SJSA1 (cell line): ENCODE results near the gene LRCH1. TPM values are rescaled to one million over a fixed set of nuclear protein-coding genes. Genes with fewer than 3 reads are reported as not detected.
"Not testable (repeated sequence)": the region's sequence is repeated elsewhere in the genome, so short reads cannot be mapped to it uniquely, and the experiment has no call there.

Experiments used
- DNase-seq, 2 experiments: peaks; one replicate each; pipeline ENCODE4 v3.0.0-alpha.2; 2015 to 2020; ENCODE audit warnings: low spot score in 2 of 2, low read depth in 1 of 2
- H3K27ac ChIP-seq: fragments of 250-450 bp; sonication (Bioruptor Pico); 2 replicates; pipeline ENCODE4 v1.5.1; 2020; ENCODE audit warnings: mild to moderate bottlenecking, moderate library complexity
- H3K27me3 ChIP-seq: fragments of 250-450 bp; sonication (Bioruptor Pico); replicated peaks from 2 replicates; pipeline ENCODE4 v1.5.1; 2020; ENCODE audit warnings: mild to moderate bottlenecking, moderate library complexity
- H3K36me3 ChIP-seq: fragments of 250-450 bp; sonication (Bioruptor Pico); 2 replicates; pipeline ENCODE4 v1.5.1; 2020; ENCODE audit warnings: mild to moderate bottlenecking
- H3K4me1 ChIP-seq: fragments of 250-450 bp; sonication (Bioruptor Pico); replicated peaks from 2 replicates; pipeline ENCODE4 v1.6.1; 2021; ENCODE audit warnings: mild to moderate bottlenecking
- H3K4me3 ChIP-seq: fragments of 250-450 bp; sonication (Bioruptor Pico); 2 replicates; pipeline ENCODE4 v1.5.1; 2020; ENCODE audit warnings: mild to moderate bottlenecking
- H3K9me3 ChIP-seq: fragments of 250-450 bp; sonication (Bioruptor Pico); replicated peaks from 2 replicates; pipeline ENCODE4 v1.5.1; 2020; ENCODE audit warnings: mild to moderate bottlenecking
- total RNA-seq: library from RNA; depleted of rRNA; stranded (reverse); fragments of >200 nt; shearing (Covaris generic); gene quantifications from 2 replicates; pipeline ENCODE4 v1.2.3, GENCODE V29; 2014

LRCH1 gene
- total RNA-seq, 1 experiment from 2014 or later: 6.3 TPM

DNA sequence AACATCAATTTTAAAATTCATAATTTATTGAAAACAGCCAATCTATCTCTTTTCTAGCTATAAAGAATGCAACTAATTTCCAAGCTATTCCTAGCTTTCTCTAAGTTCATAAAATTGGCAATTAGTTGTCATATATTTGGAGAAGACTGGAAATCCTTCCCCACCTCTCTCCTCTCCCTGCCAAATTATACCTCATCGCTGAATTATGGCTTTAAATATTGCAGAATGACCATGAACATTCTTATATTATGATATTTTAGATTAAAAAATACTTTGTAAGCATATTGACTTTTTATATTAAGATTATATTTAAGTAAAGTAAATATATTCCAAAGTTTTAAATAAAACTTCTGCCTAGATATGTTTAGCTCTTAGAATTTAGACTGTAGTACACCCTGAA lies 185.8 kb downstream of the LRCH1 start:
- no peaks in the 10 kb centered on the region for H3K27me3 ChIP-seq
- peaks cover 14% of the 10 kb centered on the region; the same call in 1 of the 2 replicates for H3K36me3 ChIP-seq
- H3K4me3 ChIP-seq: no peak overlapping the region
- H3K4me1 ChIP-seq: 0 out of 2 replicates have a peak, but pooled peaks cover 3% of the 10 kb centered on the region
- no peaks in the 10 kb centered on the region for H3K9me3 ChIP-seq
- DNase-seq: no peak
- no peak overlapping the region for H3K27ac ChIP-seq

- no peak for DNase-seq
- no peaks in the 10 kb centered on the region for H3K9me3 ChIP-seq
Observed at GRCh38 chr13:46739447-46740098, 186.6 kb downstream of the LRCH1 start.

GRCh38 chr13:46743191-46743590 lies 190.2 kb downstream of the LRCH1 start:
- Histone ChIP-seq H3K9me3 (no peaks in the 10 kb centered on the region), H3K27me3 (no peaks in the 10 kb centered on the region), H3K4me3 (no peak overlapping the region), H3K4me1 (0 out of 2 replicates have a peak, but pooled peaks cover 3% of the 10 kb centered on the region), H3K27ac (no peak overlapping the region), H3K36me3 (peaks cover 13% of the 10 kb centered on the region; the same call in 1 of the 2 replicates)
- DNase-seq: no peak

More at GRCh38 chr13:46739447-46740098, 186.6 kb downstream of the LRCH1 start:
- Histone ChIP-seq H3K4me3 (no peak overlapping the region), H3K27ac (no peak overlapping the region), H3K4me1 (0 out of 2 replicates have a peak, but pooled peaks cover 3% of the 10 kb centered on the region), H3K36me3 (peaks cover 14% of the 10 kb centered on the region; the same call in 1 of the 2 replicates), H3K27me3 (no peaks in the 10 kb centered on the region)

DNA sequence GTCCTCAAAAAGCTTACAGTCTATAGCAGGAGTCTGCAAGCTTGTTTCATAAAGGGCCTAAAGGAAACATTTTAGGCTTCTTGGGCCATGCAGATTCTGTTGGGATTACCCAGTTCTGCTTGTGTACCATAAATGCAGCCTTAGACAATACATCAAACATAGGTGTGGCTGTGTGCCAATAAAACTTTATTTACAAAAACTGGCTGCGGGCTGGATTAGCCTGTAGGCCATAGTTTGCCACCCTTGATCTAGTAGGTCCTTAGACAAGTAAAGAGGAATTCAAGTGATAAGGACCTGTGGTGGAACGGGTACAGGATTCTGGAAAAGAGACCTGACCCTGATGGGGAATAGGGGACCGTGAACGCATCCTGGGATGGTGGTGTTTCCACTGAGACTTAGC lies 192.1 kb downstream of the LRCH1 start:
- peaks cover 9% of the 10 kb centered on the region; the same call in 1 of the 2 replicates for H3K36me3 ChIP-seq
- no peak for DNase-seq
- no peaks in the 10 kb centered on the region for H3K27me3 ChIP-seq
- H3K4me3 ChIP-seq: no peak overlapping the region
- no peak overlapping the region for H3K27ac ChIP-seq
- peaks cover 10% of the 10 kb centered on the region for H3K4me1 ChIP-seq
- H3K9me3 ChIP-seq: no peaks in the 10 kb centered on the region

DNA sequence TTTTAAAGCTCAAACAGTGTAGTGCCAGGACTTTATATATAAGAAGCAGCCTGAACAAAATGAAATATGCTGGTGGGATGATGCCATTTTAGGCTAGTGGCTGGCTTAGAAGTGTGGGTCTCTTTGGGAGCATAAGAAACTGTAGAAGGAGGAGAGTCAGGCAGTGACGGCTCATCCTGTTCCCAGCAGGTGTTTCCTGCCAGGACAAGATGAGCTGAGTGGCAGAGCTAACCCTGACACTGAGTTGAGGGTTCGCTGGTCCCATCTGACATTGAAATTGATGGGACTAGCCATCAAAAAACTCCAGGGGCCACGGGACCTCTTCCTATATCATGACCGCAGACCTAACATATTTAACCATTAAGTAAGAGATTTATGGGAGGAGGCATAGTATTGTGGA lies 192.7 kb downstream of the LRCH1 start:
- Histone ChIP-seq H3K9me3 (no peaks in the 10 kb centered on the region), H3K36me3 (peaks cover 9% of the 10 kb centered on the region; the same call in 1 of the 2 replicates), H3K27ac (no peak overlapping the region), H3K4me1 (peaks cover 17% of the 10 kb centered on the region), H3K27me3 (no peaks in the 10 kb centered on the region), H3K4me3 (no peak overlapping the region)
- no peak for DNase-seq

- no peak overlapping the region for H3K27ac ChIP-seq
- H3K36me3 ChIP-seq: peaks cover 10% of the 10 kb centered on the region; the same call in 1 of the 2 replicates
- DNase-seq: no peak
- H3K4me3 ChIP-seq: no peak overlapping the region
- H3K9me3 ChIP-seq: no peaks in the 10 kb centered on the region
- H3K27me3 ChIP-seq: no peaks in the 10 kb centered on the region
- peaks cover 17% of the 10 kb centered on the region for H3K4me1 ChIP-seq
Observed at GRCh38 chr13:46747031-46747820, 194.3 kb downstream of the LRCH1 start.

GRCh38 chr13:46748300-46748699 lies 195.3 kb downstream of the LRCH1 start:
- no peaks in the 10 kb centered on the region for H3K27me3 ChIP-seq
- DNase-seq: no peak
- H3K4me1 ChIP-seq: peaks cover 14% of the 10 kb centered on the region
- H3K27ac ChIP-seq: no peak overlapping the region
- peaks cover 10% of the 10 kb centered on the region; the same call in 1 of the 2 replicates for H3K36me3 ChIP-seq
- no peaks in the 10 kb centered on the region for H3K9me3 ChIP-seq
- H3K4me3 ChIP-seq: no peak overlapping the region

DNA sequence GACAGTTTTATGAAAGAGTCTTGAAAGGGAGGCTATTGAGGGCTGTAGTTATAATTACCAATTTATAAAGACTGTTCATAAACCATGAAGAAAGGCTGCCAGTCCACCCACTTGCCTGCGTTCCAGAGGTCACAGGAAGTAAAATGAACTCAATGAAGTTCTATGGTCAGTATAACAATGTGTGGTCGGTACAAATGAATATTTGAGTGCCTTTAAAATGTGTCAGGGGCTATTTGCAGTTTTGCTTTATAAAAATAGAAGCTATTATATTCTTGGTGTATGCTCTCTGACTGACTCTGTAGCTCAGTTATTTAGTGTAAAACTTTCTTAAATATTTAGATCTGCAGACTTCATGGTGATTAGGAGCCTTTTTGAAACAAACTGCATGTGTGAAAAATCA lies 197.0 kb downstream of the LRCH1 start:
- Histone ChIP-seq H3K4me3 (no peak overlapping the region), H3K9me3 (no peaks in the 10 kb centered on the region), H3K27me3 (no peaks in the 10 kb centered on the region), H3K27ac (peak overlapping the region; percentile 35; the same call in 1 of the 2 replicates), H3K4me1 (peaks cover 14% of the 10 kb centered on the region), H3K36me3 (peaks cover 7% of the 10 kb centered on the region; the same call in 1 of the 2 replicates)
- DNase-seq: peak in 1 of 2 experiments; percentile 21

DNA sequence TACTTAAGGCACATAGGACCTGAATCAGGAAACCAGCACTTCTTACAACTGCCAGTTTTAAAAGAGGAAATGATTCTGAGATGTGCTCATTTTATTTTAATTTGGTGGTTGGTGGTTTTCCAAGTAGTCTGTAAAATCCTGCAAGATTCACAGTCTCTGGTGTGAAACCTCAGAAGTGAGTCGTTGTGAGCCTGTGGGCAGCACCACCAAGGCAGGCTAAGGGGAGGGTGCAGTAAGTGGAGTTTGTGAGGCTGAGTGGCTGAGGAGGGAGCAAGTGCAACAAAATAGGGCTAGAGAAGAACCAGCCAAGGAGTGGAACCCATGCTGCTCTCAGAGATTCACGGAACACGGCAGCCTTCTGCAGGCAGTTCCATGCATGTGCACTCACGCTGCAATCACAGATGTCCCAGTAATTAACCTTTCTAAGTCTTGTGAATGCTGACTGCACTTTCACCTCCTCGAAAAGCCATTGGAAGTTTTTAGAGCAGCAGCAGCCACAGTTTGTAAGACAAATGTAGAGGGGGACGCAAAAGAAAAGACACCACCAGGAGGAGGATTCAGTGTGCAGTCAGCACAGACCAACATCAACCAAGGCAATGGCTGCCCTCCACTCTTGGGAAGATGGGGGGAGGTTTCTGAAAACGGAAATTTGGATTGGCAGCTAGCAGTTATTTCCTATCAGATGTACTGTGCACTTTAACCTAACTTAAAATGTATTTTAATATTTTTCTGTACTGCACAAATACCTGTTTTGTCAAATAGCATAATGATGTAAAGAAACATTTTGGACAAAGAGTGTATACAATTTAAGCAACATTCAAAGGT lies 199.1 kb downstream of the LRCH1 start:
- DNase-seq: no peak
- H3K27me3 ChIP-seq: no peaks in the 10 kb centered on the region
- peaks cover 18% of the 10 kb centered on the region for H3K4me1 ChIP-seq
- H3K4me3 ChIP-seq: no peak overlapping the region
- H3K9me3 ChIP-seq: no peaks in the 10 kb centered on the region
- peaks cover 6% of the 10 kb centered on the region; the same call in 1 of the 2 replicates for H3K36me3 ChIP-seq
- no peak overlapping the region for H3K27ac ChIP-seq

DNA sequence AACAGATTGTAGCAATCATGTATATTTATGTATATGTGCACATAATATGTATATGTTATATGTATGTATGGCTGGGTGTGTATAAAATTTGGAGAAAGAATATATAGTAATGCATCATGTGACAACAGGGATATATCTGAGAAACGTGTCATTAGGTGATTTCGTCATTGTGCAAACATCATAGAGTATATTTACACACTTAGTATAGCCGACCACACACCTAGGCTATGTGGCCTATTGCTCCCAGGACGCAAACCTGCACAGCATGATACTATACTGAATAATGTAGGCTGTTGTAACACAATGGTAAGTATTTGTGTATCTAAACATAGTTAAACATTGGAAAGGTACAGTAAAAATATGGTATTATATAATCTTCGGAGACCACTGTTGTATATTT lies 200.2 kb downstream of the LRCH1 start:
- no peak for DNase-seq
- no peak overlapping the region for H3K4me3 ChIP-seq

DNA sequence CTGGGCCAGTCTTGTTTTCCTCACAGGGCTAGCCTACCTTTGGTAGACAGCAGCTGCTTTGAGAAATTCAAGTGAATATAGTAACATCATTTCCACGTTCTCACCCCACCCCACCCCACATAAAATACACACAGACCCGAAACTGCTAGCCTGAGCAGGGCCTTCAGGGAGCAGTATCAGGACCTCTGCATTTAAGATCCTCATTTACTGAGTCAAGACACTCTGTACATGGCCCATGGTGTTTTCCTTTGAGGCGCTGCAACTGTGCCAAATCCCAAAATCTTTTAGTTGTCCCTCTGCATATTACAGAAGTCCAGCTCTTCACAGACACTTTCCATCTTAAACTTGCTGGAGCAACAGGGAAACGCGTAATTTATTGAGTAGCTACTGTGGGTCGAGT lies 200.9 kb downstream of the LRCH1 start:
- DNase-seq: no peak
- Histone ChIP-seq H3K36me3 (peaks cover 6% of the 10 kb centered on the region; the same call in 1 of the 2 replicates), H3K27ac (no peak overlapping the region), H3K27me3 (no peaks in the 10 kb centered on the region), H3K9me3 (no peaks in the 10 kb centered on the region), H3K4me1 (peaks cover 18% of the 10 kb centered on the region), H3K4me3 (no peak overlapping the region)

More for the DNA sequence above, 200.2 kb downstream of the LRCH1 start:
- Histone ChIP-seq H3K27me3 (no peaks in the 10 kb centered on the region), H3K4me1 (peaks cover 18% of the 10 kb centered on the region), H3K9me3 (no peaks in the 10 kb centered on the region), H3K36me3 (peaks cover 6% of the 10 kb centered on the region; the same call in 1 of the 2 replicates), H3K27ac (no peak overlapping the region)

DNA sequence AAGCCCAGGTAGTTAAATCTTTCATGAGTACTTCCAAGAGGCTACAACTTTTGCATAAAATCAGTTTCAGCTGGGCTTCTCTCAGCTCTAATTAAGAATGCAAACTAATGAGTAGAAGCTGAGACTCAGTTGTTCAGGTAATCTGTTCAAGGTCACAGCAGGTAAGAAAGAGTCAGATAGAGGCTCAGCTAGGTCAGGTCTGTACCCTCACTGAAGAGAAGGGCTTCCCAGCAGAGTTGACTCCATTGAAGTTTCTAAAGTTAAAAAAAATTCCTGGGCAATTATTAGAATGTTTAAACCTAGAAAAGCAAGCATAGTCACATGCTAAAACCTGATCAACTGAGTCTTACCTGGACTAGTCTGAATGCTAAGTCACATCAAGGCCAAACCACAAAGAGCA lies 201.8 kb downstream of the LRCH1 start:
- Histone ChIP-seq H3K9me3 (no peaks in the 10 kb centered on the region), H3K4me1 (peaks cover 12% of the 10 kb centered on the region), H3K4me3 (no peak overlapping the region), H3K27ac (no peak overlapping the region), H3K27me3 (no peaks in the 10 kb centered on the region), H3K36me3 (peaks cover 6% of the 10 kb centered on the region; the same call in 1 of the 2 replicates)
- no peak for DNase-seq

DNA sequence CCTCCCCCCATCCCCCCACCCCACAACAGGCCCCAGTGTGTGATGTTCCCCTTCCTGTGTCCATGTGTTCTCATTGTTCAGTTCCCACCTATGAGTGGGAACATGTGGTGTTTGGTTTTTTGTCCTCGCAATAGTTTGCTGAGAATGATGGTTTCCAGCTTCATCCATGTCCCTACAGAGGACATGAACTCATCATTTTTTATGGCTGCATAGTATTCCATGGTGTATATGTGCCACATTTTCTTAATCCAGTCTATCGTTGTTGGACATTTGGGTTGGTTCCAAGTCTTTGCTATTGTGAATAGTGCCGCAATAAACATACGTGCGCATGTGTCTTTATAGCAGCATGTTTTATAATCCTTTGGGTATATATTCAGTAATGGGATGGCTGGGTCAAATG lies 202.5 kb downstream of the LRCH1 start:
- not testable (repeated sequence) for DNase-seq, H3K36me3 ChIP-seq, H3K27ac ChIP-seq, H3K9me3 ChIP-seq, H3K27me3 ChIP-seq, H3K4me3 ChIP-seq, H3K4me1 ChIP-seq
